GM18507 (cell line): Measurements from ENCODE around the gene GSG1L.
"Not testable (repeated sequence)": the region's sequence is repeated elsewhere in the genome, so short reads cannot be mapped to it uniquely, and the experiment has no call there.

Experiments
- DNase-seq: peaks from one replicate; pipeline ENCODE4 v3.0.0; 2011; ENCODE audit warnings: low read depth; ENCODE audit not compliant: insufficient read length; ENCODE audit errors: extremely low spot score
- FAIRE-seq: peaks from 2 replicates; lab custom pipeline; 2011; peaks lifted over from hg19 to GRCh38; lab: Jason Lieb, UNC

The GSG1L gene

DNA sequence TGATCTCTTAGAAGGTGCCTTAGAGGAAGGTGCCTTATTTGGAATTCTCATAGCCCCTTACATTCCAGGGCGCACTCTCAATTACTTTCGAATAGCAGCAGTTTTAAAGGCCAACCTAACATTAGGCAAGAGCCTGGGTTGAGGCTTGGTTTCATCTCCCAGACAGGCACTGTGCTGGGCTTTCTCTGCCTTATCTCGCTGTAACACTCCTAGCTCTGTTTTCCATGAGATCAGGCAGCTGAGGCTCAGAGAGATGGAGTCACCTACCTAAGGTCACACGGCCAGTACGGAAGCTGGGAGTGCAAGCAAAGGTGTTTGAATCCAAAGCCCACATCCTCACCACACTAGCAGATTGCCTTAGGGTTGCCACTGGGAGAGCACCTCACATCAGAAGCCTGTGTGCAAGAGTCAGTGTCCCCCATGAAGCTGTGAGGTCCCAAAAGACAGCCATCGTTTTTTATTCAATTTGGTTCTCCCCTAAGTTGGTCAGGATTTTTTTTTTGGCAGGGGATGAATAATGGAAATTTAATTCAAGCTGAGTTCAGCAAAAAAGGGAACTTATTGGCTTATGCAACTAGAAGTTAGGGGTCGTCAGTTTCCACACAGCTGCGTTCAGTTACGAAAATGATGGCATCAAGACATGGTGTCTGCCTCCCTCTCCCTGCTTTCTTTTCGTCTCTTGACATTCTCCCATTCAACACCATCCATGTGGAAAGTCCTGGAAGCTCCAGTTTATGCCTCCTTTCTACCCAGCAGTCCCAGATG, 307.1 kb downstream of the GSG1L start:
- DNase-seq: no peak
- FAIRE-seq: no peak

DNA sequence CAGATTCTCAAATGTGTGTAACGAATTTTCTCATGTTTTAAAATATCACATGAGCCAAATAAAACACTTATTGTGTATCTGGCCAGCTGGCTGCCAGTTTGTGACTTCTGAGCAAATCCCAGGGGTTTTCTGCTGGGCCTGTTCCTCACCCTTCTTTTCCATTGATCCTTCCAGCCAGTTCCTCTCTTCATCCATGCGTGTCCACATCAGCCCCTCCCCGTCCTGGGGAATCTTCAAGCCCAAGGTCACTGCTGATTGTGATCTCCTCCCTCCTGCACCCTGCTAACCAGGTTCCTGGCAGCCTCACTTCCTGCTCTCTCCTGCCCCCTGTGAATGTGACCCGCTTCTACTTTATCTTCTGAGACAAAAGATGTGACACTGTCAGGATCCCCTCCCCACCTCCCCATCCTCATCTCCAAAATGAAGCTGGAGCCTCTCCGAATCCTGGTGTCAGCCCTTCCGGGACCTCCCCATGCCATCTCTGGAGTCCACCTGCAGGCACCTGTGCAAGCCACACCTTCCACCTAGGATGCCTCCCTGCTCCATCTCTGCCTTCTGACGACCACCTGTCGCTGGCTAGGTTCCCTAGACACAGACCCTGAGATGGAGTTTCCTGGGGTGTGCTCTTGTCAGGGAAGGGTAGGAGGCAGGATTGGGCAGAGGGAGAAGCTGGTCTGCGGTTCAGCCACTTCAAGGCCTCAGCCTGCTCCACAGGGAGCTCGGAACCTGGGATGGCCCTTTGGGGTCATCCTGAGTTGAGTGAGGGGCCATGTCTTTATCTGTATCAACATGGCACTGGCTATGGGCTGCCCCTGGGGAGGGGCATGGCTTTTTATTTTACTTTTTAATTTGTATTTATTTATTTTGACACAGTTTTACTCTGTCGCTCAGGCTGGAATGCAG, 308.5 kb downstream of the GSG1L start:
- FAIRE-seq (no peak), DNase-seq (no peak)

DNA sequence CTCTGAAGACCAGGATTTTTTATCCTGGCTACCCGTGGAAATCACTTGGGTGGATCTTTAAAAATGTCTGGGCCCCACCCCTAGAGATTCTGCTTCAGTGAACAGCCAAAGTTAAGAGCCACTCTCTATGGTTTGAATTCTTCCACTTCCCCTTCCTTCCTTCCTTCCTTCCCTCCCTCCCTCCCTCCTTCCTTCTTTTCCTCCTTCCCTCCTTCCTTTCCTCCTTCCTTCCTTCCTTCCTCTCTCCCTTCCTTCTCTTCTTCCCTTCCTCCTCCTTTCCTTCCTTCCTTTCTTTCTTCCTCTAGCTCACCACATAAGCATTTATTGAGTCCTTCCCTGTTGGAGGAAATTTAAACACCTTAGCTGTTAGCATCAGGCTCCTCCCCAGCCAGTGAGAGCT, 310.0 kb downstream of the GSG1L start:
- DNase-seq (no peak), FAIRE-seq (no peak)

DNA sequence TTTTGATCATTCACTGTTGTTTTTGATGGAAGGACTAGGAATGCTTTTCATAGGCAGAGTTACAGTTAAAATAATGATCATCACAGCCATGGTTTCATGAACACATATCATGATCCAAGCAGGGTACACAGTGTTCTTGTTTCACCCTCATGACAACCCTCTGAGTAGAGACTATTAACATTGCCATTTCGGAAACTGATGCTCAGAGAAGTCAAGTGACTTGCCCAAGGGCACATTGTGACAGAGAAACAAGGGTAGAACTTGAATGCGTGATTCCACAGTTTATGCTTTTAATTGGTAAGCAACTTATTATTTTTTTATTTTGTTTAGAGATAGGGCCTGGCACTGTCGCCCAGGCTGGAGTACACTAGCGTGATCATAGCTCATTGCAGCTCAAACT, 311.3 kb downstream of the GSG1L start:
- FAIRE-seq (no peak), DNase-seq (no peak)

DNA sequence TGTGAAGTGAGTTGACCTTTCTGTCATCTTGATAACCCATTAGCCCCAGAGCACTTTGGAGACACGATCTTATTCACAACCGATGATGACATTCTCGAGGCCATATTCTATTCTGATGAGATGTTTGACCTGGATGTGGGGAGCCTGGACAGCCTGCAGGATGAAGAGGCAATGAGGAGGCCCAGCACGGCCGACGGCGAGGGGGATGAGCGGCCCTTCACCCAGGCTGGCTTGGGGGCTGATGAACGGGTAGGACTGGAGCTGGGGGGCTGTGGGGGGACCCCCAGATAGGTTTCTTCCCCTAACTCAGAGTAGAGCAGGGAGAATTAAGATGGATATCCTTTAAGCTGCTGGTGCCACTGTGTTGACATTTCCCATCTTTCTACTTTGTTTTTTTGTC, 311.8 kb downstream of the GSG1L start:
- FAIRE-seq (no peak), DNase-seq (no peak)

DNA sequence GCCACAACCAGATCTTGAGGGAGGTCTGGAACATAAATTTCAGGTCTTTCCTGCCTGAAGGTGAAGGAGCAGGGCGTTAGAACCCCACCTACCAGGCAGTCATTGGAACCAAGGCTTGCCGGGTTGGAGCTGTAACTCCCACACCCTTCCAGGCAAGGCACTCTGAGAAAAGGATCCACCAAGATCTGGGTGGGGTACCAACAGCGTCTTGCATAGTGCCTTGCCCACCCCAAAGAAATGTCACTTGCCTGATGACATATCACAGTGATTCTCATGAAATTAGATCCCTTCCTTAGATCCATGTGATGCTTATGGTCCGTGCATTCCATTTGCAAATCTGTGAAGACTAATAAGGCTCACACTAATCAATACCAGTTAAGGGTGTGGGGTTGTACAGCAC, 312.3 kb downstream of the GSG1L start:
- DNase-seq (no peak), FAIRE-seq (no peak)

DNA sequence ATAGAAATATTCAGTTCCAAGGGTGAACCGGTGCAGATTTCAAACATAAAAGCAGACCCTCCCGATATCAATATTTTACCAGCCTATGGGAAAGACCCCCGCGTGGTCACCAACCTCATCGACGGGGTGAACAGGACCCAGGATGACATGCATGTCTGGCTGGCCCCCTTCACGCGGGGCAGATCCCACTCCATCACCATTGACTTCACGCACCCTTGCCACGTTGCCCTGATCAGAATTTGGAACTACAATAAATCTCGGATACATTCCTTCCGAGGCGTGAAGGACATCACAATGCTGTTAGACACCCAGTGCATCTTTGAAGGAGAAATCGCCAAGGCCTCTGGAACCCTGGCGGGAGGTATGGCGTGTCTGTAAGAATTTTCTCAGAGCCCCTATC, 313.6 kb downstream of the GSG1L start:
- FAIRE-seq (no peak), DNase-seq (no peak)

DNA sequence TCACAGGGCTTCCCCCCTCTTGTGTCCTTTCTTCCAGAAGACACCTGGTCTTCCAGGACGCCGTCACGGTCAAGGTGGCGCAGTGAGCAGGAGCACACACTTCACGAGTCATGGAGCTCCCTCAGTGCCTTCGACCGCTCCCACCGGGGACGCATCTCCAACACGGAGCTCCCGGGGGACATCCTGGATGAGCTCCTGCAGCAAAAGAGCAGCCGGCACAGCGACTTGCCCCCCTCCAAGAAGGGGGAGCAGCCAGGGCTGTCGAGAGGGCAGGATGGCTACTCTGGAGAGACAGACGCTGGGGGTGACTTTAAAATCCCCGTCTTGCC, 314.0 kb downstream of the GSG1L start:
- FAIRE-seq: no peak
- DNase-seq: no peak

DNA sequence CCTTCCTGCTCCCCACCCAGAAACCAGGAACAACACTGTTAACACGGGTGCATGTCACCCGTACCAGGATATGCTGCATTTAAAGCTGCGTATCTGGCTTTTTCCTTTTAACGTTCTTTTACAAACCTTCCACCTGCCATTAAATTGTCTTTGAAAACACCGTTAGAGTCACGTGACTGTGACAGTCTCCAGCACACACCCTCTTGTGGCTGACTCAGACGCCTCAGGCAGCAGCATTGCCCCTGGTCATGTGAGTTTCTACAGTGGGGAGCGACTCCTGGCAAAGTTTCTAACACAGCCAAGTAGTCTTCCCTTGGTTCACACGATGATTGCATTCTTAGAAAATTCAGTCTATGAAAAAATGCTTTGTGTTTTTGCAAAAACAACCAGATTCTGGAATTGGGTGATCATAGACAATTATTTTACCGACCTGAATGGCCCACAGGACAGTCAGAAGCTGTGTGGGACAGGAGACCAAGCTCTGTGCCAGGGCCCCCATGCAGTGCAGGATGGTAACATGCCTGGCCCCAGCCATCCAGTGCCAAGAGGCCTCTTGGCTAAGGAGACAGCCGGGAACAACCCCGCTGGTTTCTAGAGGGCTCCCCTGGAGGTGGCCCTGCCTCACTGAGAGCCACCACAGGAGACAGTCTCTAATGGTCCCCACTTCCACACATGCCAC, 314.5 kb downstream of the GSG1L start:
- FAIRE-seq (no peak), DNase-seq (peak; percentile 7)

DNA sequence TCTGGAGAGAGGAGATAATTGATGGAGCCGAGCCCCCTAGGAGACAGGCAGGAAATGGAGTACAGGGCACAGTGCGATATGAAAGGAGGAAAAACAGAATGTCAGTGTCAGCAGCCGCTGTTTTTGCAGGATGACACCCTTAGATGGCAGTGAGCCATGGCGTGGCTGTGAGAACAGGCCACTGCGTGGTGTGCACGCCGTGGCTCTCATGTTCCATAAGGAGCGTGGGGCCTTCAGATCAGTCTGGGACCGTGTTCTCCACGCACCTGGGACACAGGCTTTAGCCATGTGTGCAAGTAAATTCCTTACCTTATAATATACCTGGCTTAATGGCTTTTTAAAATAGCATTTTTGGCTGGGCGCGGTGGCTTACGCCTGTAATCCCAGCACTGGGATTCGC, 315.6 kb downstream of the GSG1L start:
- no peak for DNase-seq
- no peak for FAIRE-seq

DNA sequence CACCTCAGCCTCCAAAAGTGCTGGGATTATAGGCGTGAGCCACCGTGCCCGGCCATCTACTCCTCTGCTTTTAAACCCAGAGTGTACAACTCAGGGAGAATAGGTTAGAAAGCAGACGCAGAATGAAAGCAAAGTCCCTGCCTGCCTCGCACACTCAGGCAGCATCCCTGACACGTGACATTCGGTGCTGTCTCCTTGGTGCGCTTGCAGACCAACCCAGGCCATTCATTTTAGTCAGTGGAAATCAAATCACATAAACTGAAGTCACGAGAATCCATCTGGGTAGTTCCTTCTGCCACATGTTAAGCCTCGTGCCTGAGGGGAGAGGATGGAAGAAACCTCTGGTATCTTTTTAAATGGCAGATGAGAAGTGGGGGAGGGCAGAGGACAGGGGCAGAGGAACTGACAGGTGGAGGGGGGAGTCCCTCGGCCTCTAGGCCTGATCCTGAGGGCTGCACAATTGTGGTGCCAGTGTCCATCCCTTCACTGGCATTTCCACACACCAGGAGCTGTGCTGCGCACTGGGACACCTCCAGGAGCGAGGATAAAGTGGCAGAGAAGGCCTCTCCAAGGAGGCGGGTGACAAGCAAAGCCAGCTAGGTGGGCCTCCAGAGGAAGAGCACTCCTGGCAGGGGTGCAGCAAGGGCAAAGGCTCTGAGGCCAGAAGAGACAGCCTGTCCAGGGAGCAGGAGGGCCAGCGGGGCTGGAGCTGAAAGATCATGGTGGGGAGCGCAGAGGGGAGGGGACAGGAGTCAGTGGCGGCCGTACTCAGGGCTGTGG, 317.2 kb downstream of the GSG1L start:
- no peak for FAIRE-seq

DNA sequence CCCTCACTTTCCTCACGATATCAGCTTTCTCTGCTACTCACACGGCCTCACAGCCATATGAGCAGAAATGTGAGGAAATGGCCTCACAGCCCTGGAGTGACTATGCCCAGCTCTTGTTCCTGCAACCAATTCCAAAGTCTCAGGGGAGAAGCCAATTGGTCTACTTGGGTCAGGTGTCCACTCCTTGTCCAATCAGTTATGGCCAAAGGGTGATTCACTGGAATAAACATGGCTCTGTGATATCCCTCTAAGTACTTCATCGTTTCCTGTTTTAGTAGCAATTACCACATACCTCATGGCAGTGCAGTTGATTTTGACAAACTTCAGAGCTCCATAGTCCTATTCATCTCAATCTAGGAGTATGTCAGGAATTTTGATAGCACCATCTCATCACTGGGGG, 318.2 kb downstream of the GSG1L start:
- DNase-seq (no peak), FAIRE-seq (no peak)

More for the DNA sequence above, 317.2 kb downstream of the GSG1L start:
- DNase-seq: no peak

DNA sequence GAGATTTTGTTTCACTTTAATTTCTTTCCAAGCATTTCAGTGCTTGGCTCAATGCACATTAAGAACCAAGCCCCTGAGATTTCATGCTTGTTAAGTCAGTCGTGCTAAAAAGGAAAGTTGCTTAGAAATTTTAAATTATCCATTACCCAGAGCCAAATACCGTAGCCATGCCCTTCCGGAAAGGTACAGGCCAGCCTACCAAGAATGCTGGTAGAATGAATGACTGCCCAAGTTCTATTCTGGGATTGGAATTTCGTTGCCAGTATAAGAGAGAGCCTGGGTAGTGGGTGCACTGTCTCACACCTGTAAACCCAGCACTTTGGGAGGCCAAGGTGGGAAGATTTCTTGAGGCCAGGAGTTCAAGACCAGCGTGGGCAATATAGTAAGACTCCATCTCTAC, 319.6 kb downstream of the GSG1L start:
- FAIRE-seq: no peak
- DNase-seq: no peak

DNA sequence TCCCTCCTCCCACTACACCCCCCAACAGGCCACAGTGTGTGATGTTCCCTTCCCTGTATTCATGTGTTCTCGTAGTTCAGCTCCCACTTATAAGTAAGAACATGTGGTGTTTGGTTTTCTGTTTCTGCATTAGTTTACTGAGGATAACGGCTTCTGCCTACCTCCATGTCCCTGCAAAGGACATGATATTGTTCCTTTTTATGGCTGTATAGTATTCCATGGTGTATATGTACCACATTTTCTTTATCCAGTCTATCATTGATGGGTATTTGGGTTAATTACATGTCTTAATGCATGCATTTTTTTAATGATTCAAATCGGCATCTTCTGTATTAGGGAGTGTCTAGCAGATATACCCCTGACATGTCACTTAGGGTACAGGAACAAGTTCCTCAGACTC, 320.5 kb downstream of the GSG1L start:
- DNase-seq, FAIRE-seq: not testable (repeated sequence)

DNA sequence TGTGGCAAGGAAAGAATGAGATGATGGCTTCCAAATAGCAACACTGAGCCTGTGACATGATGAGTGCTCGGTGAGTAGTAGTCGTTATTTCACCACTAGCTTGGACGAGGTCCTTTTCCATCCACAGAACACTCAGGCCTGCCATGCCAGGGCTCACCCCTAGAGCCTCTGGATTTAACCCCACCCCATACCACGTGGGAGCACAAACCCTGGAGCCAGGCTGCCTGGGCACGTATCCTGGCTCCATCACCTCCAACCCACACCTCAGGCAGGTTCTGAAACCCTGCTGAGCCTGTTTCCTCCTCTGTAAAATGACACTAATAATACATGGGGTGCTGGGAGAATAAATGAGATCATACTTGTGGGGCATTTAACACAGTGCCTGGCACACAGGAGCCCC, 321.2 kb downstream of the GSG1L start:
- DNase-seq (no peak), FAIRE-seq (no peak)

DNA sequence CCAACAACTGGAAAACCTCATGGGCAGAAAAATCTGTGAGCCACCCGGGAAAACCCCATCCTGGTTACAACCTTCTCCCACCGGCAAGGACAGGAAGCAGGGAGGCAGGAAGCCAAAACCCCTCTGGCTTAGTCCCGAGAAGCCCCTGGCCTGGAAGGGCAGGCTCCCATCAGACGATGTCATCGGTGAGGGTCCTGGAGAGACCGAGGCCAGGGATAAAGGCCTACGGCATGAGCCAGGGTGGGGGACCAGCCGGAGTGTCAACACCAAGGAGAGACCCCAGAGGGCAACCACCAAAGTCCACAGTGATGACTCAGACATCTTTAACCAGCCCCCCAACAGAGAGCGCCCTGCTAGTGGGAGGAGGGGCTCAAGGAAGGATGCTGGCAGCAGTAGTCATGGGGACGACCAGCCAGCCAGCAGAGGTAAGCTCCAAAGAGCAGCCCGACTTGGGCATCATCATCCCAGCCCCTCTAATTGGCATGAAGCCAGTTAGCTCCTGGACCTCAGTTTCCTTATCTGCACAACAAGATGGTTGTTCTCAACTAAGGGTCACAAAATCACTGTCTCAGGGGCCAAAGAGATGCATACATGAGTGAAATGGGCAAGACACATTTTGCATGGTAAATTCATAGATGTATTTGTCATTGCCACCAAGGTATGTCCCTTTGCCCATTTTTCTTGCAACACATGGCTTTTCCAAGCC, 322.9 kb downstream of the GSG1L start:
- FAIRE-seq (no peak), DNase-seq (no peak)

DNA sequence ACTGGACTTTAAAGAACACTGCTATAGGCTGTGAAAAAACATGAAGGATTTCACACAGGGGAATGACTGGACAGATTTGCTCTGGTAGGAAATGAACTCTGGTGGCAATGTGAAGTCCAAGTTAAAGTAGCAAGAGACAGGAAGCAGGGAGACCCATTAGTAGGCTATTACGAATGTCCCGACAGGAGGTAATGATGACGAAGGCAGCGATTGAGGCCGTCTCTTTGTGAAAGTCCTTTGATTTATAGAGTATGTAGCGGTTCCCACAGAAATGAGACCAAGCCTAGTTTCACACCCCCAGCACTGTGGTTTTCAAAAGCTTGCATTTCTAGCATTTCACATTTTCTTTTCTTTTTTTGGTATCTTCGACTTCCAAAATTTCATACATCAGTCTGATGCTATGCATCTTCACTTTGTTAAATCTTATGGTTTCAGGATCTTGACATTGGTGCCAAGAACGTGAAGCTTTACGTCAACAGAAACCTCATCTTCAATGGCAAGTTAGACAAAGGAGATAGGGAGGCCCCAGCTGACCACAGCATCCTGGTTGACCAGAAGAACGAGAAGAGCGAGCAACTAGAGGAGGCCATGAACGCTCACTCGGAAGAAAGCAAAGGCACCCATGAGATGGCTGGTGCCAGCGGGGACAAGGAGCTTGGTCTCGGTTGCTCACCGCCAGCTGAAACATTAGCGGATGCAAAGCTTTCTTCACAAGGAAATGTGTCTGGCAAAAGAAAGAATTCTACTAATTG, 323.7 kb downstream of the GSG1L start:
- DNase-seq: no peak
- FAIRE-seq: no peak

DNA sequence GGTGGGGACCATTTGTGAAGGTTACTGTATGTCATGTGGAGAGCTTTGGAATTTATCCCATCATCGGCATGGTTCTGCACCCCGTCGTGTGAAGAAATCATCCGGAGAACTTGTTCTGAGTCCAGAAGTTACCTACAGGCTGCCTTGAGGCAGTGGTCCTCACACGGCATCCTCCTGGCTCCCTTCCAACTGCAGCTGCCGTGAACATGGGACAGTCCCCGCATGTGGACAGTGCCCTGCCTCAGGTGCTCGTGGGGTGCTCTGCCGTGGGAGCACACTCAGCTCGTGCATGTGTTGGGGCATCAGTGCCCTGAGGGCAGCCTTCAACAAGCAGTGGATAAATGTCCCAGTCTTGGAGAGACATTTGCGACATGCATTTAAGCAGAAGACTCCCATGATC, 324.9 kb downstream of the GSG1L start:
- FAIRE-seq: no peak
- DNase-seq: no peak
